ENCODE measurements around the gene IFIT3.
"Not testable (repeated sequence)": the region's sequence is repeated elsewhere in the genome, so short reads cannot be mapped to it uniquely, and the experiment has no call there.

The IFIT3 gene

GRCh38 chr10:89312973-89313372 lies 14.8 kb upstream of the IFIT3 start:
- in situ Hi-C loops (cut with MboI; ENCODE audit: low pct_unique_long_range_greater_than_20kb, low sequenced_read_pairs, unreplicated experiment) = no loop called here
- TF ChIP-seq CTCF (IDR thresholded peaks at IDR 0.05; ENCODE audit: extremely low read depth, insufficient read depth, missing control alignments) = no peak
- DNase-seq (ENCODE audit: low spot score) = no peak

GRCh38 chr10:89314676-89315075 lies 13.1 kb upstream of the IFIT3 start:
- DNase-seq (ENCODE audit: low spot score) = no peak
- in situ Hi-C loops (cut with MboI; ENCODE audit: low pct_unique_long_range_greater_than_20kb, low sequenced_read_pairs, unreplicated experiment) = no loop called here
- TF ChIP-seq CTCF (IDR thresholded peaks at IDR 0.05; ENCODE audit: extremely low read depth, insufficient read depth, missing control alignments) = no peak

GRCh38 chr10:89318047-89318446 lies 9.8 kb upstream of the IFIT3 start:
- in situ Hi-C loops (cut with MboI; ENCODE audit: low pct_unique_long_range_greater_than_20kb, low sequenced_read_pairs, unreplicated experiment); DNase-seq (ENCODE audit: low spot score): not testable (repeated sequence)

GRCh38 chr10:89325081-89325480 lies 2.7 kb upstream of the IFIT3 start:
- DNase-seq (ENCODE audit: low spot score); in situ Hi-C loops (cut with MboI; ENCODE audit: low pct_unique_long_range_greater_than_20kb, low sequenced_read_pairs, unreplicated experiment): not testable (repeated sequence)

GRCh38 chr10:89325856-89326255 lies 1.9 kb upstream of the IFIT3 start:
- DNase-seq (ENCODE audit: low spot score); in situ Hi-C loops (cut with MboI; ENCODE audit: low pct_unique_long_range_greater_than_20kb, low sequenced_read_pairs, unreplicated experiment): not testable (repeated sequence)

- TF ChIP-seq CTCF (IDR thresholded peaks at IDR 0.05; ENCODE audit: extremely low read depth, insufficient read depth, missing control alignments) = no peak
- in situ Hi-C loops (cut with MboI; ENCODE audit: low pct_unique_long_range_greater_than_20kb, low sequenced_read_pairs, unreplicated experiment) = no loop called here
- DNase-seq (ENCODE audit: low spot score) = no peak
Observed at GRCh38 chr10:89329151-89329550, 1.4 kb downstream of the IFIT3 start.

- in situ Hi-C loops (cut with MboI; ENCODE audit: low pct_unique_long_range_greater_than_20kb, low sequenced_read_pairs, unreplicated experiment); DNase-seq (ENCODE audit: low spot score): not testable (repeated sequence)
Observed at GRCh38 chr10:89330014-89330413, 2.2 kb downstream of the IFIT3 start.

GRCh38 chr10:89330537-89331212 lies 2.9 kb downstream of the IFIT3 start:
- DNase-seq (ENCODE audit: low spot score) = no peak
- in situ Hi-C loops (cut with MboI; ENCODE audit: low pct_unique_long_range_greater_than_20kb, low sequenced_read_pairs, unreplicated experiment) = no loop called here
- no peak for TF ChIP-seq CTCF (IDR thresholded peaks at IDR 0.05; ENCODE audit: extremely low read depth, insufficient read depth, missing control alignments)

- in situ Hi-C loops (cut with MboI; ENCODE audit: low pct_unique_long_range_greater_than_20kb, low sequenced_read_pairs, unreplicated experiment); DNase-seq (ENCODE audit: low spot score): not testable (repeated sequence)
Observed at GRCh38 chr10:89331487-89332122, 3.8 kb downstream of the IFIT3 start.
